Measurements from ENCODE around the gene PATE4.

GRCh38 chr11:125807909-125808308 lies 25.2 kb upstream of the PATE4 start:
- TF ChIP-seq CEBPB (IDR thresholded peaks at IDR 0.05): no peak
- TF ChIP-seq EP300 (IDR thresholded peaks at IDR 0.05): no peak
- TF ChIP-seq POLR2A (IDR thresholded peaks at IDR 0.05; ENCODE audit: low read length): no peak
- no peak for TF ChIP-seq CTCF (IDR thresholded peaks at IDR 0.05)
- TF ChIP-seq ZNF302 (CRISPR knock-in tag; IDR thresholded peaks at IDR 0.05): no peak
- no peak for TF ChIP-seq MAFK (IDR thresholded peaks at IDR 0.05; ENCODE audit: partially characterized antibody)
- TF ChIP-seq SMC3 (IDR thresholded peaks at IDR 0.05): no peak
- no peak for TF ChIP-seq RARB (CRISPR knock-in tag; IDR thresholded peaks at IDR 0.05)
- no peak for TF ChIP-seq JUN (IDR thresholded peaks at IDR 0.05)

All from A549 (cell line).